ENCODE results near the gene AHNAK.
"Not testable (repeated sequence)": the region's sequence is repeated elsewhere in the genome, so short reads cannot be mapped to it uniquely, and the experiment has no call there.

AHNAK gene

DNA sequence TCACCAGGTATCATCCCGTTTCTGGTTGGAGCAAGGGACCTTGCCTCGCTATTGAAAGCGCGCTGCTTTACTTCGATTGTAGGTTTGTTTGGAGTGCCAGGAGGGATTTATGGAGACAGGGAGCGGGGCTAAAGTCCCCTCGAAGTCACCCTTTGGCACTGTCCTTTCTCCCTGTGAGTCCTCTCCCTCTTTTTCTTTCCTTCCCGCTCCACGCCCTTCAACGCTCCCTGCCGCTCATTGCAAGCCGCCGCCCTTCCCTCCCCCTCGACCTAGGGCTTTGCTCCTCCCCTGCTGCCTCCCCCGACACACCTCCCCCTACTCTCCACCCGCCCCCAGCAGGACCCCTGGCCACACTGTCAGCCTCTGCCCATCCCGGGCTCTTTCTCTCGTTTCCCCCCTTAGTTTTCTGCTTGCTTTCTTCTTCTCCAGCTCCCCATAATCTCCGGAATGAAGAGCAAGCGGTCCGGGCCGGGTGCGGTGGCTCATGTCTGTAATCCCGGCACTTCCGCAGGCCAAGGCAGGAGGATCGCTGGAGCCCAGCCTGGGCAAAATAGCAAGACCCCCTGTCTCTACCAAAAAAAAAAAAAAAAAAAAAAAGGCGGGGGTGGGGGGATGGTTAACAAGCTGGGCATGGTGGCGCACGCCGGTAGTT lies 41.0 kb downstream of the AHNAK start:
- H3K9me3 Mint-ChIP-seq, result no peaks in the 10 kb centered on the region
- H3K4me3 Mint-ChIP-seq, result no peak overlapping the region
- no peak overlapping the region for H3K27ac Mint-ChIP-seq
- no peak for DNase-seq
- H3K4me1 Mint-ChIP-seq (ENCODE audit: low read depth), result no peaks in the 10 kb centered on the region
- no peaks in the 10 kb centered on the region for H3K36me3 Mint-ChIP-seq (ENCODE audit: low read depth)
- peaks cover 19% of the 10 kb centered on the region for H3K27me3 Mint-ChIP-seq

DNA sequence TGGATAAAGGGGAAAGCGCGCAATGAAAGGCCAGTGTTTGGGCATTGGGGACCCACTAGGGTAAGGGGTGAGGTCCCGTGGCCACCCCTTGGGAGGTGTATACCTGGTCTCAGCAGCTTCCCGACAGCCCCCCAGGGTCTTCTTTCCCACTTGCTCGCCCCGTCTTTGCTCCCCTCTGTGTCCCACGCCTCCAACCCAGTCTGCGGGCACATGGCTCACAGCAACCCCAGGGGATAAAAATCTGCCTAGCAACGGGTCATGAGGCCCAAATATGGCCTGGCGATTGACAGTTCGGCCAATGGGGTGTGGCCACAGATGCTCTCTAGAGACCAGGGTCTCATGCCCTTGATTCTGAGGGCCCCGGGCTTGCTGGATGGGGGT lies 41.6 kb downstream of the AHNAK start:
- no peak overlapping the region for H3K4me3 Mint-ChIP-seq
- H3K27ac Mint-ChIP-seq, result no peak overlapping the region
- no peak for DNase-seq
- H3K36me3 Mint-ChIP-seq (ENCODE audit: low read depth), result no peaks in the 10 kb centered on the region
- H3K9me3 Mint-ChIP-seq, result no peaks in the 10 kb centered on the region
- H3K4me1 Mint-ChIP-seq (ENCODE audit: low read depth), result no peaks in the 10 kb centered on the region
- H3K27me3 Mint-ChIP-seq, result peaks cover 19% of the 10 kb centered on the region

DNA sequence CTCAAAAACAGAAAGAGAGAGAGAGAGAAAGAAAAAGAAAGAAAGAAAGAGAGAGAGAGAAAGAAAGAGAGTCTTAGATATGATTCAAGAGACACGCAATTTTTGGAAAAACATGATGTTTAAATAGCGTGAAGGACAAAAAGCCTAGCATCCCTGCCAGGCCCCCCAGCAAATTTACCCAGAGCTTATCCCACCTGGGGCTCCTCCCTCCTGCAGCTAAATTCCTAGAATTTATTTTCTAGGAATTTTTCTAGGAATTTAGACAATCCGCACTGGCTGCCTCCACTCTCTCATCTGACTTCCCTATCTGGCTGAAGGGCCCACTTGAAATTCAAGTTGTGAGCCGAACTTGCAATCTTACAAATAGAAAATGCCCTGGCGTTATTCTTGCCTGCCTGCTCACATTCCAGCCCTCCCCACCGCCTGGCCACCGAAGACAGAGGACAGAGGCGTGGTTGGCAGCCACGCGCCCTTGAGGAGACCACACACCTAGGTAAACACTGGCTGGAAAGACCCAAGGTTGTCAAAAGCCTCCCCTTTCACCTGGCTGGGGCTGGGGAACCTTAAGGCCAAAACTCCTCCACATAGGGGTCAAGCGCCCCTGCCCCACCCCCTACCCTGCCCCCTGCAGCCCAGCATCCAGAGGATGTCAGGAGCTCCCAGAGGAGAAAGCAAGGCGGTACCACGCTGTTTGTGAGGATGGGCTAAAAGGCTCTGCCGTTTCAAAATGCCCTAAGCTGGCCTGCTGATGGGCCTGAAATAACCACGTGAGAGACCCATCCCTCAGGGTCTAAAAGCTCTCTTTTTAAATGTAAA lies 42.2 kb downstream of the AHNAK start:
- H3K27ac Mint-ChIP-seq, result no peak overlapping the region
- no peaks in the 10 kb centered on the region for H3K36me3 Mint-ChIP-seq (ENCODE audit: low read depth)
- no peaks in the 10 kb centered on the region for H3K9me3 Mint-ChIP-seq
- H3K27me3 Mint-ChIP-seq, result peaks cover 19% of the 10 kb centered on the region
- DNase-seq, result no peak
- no peaks in the 10 kb centered on the region for H3K4me1 Mint-ChIP-seq (ENCODE audit: low read depth)
- no peak overlapping the region for H3K4me3 Mint-ChIP-seq

DNA sequence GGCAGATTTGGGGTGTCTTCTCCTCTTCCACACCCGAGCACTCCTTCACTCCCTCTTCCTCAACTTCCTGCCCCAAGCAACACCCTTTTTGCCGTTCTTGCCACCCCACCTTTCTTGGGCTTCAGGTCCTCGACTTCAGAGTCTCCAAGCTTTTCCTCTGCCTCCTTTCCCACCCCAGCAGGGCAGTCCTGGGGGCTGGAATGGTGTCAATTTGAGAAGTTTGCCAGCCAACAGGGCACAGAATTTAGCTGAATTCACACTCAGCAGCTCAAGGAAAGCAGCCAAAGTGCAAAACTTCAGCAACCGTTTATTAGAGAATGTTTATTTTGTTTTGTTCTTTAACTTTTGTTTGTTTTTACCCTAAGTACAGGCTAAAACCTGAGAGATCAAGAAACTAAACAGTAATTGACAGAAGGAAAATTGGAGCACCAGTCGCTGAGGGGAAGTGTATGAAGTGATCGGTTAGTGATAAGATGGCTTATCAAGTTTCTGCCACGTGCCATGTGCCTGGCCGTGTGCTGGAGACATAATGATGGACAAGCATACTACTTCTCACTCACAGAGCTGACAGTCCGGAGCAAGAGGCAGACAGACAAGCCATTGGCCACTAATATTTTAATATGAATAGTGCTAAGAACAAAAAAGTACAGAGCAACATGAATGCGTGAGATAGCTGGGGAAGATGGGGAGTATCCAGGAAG lies 44.4 kb downstream of the AHNAK start:
- Mint-ChIP-seq H3K27ac (no peak overlapping the region), H3K4me3 (no peak overlapping the region), H3K4me1 (ENCODE audit: low read depth) (peaks cover 2% of the 10 kb centered on the region), H3K36me3 (ENCODE audit: low read depth) (no peaks in the 10 kb centered on the region), H3K9me3 (no peaks in the 10 kb centered on the region), H3K27me3 (peaks cover 18% of the 10 kb centered on the region)
- DNase-seq, result no peak

DNA sequence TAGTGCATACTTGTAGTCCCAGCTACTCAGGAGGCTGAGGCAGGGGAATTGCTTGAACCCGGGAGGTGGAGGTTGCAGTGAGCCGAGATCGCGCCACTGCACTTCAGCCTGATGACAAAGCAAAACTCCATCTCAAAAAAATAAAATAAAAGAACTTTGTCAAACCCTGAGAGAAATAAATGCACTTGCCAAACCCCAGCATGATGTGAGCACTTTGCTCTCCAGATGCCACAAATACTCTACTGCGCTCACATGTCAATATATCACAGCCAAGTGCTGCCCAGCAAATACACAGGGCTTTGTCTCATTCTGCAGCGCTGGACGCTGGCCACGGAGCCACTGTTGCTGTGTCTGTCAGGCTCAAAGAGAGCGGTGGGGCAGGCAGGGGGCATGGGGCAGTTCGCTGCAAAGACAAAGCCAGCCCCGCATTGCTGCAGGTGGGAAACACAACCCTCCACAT lies 45.1 kb downstream of the AHNAK start:
- DNase-seq, result no peak
- Mint-ChIP-seq H3K27ac (no peak overlapping the region), H3K27me3 (peaks cover 11% of the 10 kb centered on the region), H3K4me3 (no peak overlapping the region), H3K4me1 (ENCODE audit: low read depth) (peaks cover 4% of the 10 kb centered on the region), H3K9me3 (no peaks in the 10 kb centered on the region), H3K36me3 (ENCODE audit: low read depth) (no peaks in the 10 kb centered on the region)

DNA sequence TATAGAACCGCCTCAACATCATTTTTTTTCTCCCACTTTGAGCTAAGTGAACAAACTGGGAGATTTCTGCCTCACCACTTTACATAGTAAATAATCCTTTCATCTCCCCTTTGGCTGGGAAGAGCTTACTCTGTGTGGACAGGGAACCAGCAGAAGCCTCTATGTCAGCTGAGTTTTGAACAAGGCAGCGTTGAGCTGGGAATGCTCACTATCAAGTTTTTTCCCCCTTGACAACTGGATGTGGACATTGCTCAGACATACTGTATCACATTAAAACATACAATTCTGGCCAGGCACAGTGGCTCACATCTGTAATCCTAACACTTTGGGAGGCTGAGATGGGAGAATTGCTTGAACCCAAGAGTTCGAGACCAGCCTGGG lies 46.0 kb downstream of the AHNAK start:
- H3K9me3 Mint-ChIP-seq, result no peaks in the 10 kb centered on the region
- peaks cover 10% of the 10 kb centered on the region for H3K27me3 Mint-ChIP-seq
- no peak for DNase-seq
- peaks cover 4% of the 10 kb centered on the region for H3K4me1 Mint-ChIP-seq (ENCODE audit: low read depth)
- H3K36me3 Mint-ChIP-seq (ENCODE audit: low read depth), result no peaks in the 10 kb centered on the region
- no peak overlapping the region for H3K4me3 Mint-ChIP-seq
- no peak overlapping the region for H3K27ac Mint-ChIP-seq

DNA sequence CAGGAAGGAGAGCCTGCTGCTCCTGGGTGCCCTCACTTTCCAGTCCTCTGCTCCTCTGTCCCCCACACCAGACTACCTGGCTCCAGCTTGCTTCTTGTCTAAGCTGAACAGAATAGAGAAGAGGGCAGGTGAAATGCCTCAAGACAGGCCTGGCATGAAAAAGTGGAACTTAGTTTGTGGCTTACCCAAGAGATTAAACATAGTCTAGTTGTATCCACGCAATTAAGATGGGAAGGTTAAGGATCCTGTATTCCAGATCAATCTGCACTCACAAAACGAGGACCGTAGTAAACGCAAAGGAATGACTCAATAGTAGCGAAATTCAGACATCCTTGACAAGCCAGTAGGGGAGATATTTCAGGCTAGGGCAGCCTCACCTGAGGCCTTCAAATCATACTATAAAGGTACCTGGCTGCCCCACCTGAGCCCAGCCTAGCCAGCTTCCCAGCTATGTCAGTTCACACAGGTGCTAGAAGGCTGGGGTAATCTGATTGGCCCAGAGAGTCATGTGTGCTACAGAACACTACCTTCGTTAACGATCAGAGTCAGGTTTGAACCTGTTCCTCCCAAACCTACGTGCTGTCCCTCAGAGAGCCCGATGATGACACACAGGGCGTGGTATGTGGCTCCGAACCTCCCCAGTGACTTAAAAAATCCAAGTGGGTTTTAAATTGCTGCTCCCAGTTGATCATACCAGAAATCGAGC lies 46.5 kb downstream of the AHNAK start:
- Mint-ChIP-seq H3K4me3 (no peak overlapping the region), H3K36me3 (ENCODE audit: low read depth) (no peaks in the 10 kb centered on the region), H3K27ac (no peak overlapping the region), H3K27me3 (peaks cover 10% of the 10 kb centered on the region), H3K9me3 (no peaks in the 10 kb centered on the region), H3K4me1 (ENCODE audit: low read depth) (peaks cover 4% of the 10 kb centered on the region)
- no peak for DNase-seq

DNA sequence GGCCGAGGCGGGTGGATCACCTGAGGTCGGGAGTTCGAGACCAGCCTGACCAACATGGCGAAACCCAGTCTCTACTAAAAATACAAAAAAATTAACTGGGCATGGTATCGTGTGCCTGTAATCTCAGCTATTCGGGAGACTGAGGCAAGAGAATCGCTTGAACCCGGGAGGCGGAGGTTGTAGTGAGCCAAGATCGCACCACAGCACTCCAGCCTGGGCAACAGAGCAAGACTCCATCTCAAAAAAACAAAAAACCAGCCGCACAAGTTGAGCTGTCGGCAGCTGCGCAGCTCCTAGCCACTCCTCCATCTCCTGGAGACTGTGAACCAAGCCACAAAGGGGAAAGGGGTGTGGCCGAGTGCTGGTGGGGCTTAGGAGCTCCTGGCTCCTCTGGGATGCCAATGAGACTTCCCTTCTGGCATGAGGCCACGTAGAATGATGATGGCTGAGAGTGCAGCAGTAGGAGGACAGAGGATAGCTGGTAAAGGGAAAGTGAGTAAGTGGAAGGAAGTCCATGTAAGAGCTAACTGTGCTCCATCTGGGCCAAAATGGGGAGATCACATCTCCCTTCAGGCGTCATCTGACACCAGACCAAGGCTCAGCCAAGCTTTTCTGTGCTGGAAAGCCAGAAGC lies 47.2 kb downstream of the AHNAK start:
- DNase-seq; H3K27ac Mint-ChIP-seq; H3K36me3 Mint-ChIP-seq (ENCODE audit: low read depth); H3K4me3 Mint-ChIP-seq; H3K9me3 Mint-ChIP-seq; H3K4me1 Mint-ChIP-seq (ENCODE audit: low read depth): not testable (repeated sequence)
- H3K27me3 Mint-ChIP-seq, result peaks cover 10% of the 10 kb centered on the region

DNA sequence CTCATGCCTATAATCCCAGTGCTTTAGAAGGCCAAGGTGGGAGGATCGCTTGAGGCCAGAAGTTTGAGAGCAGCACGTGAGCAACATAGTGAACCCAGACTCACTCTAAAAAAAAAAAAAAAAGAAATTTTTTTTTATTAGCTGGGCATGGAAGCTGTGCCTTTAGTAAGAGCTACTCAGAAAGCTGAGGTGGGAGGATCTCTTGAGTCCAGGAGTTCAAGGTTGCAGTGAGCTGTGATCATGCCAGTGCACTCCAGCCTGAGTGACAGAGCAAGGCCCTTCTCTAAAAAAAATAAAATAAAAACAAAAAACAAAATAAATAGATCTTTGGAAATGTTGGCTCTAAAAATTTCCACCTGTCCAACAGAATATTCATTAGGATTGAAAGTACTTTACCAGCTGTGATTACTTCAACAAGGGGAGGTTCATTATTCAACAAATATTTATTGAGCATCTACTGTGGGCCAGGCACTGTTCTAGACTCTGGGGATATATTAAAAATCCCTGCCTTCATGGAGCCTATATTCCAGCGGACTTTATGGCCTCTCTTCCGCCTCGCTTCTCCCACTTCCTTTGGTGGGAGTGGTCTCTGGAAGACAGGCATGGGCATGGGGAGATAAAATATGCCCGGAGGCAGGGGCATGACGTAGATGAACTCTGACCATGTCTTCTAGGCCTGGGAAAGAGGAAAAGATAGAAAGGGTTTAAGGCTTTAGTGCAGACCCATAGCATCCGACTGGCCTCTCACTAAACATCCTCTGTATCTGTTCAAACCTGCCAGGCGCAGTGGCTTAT lies 47.9 kb downstream of the AHNAK start:
- no peak overlapping the region for H3K27ac Mint-ChIP-seq

DNA sequence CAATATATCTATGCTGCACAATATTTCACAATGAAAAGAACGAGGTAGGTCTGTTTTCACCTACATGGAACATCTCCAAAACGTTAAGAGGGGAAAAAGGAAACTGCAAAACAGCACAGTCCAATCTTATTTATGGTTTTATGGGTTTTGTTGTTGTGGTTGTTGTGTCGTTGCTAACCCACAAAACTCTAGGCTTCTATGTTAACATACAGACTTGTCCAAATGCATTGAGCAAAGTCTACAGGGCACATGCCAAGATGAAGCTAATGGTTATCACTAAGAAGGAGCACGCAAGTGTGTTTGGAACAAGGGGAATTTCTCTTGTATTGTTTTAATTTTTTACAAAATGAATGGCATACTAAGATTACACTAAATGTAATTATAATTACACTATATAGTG lies 48.6 kb downstream of the AHNAK start:
- Mint-ChIP-seq H3K36me3 (ENCODE audit: low read depth) (no peaks in the 10 kb centered on the region), H3K9me3 (no peaks in the 10 kb centered on the region), H3K4me1 (ENCODE audit: low read depth) (peaks cover 4% of the 10 kb centered on the region), H3K27ac (no peak overlapping the region), H3K27me3 (peaks cover 10% of the 10 kb centered on the region), H3K4me3 (no peak overlapping the region)
- DNase-seq, result no peak

More for the DNA sequence above, 47.9 kb downstream of the AHNAK start:
- no peak for DNase-seq
- Mint-ChIP-seq H3K4me1 (ENCODE audit: low read depth) (peaks cover 4% of the 10 kb centered on the region), H3K36me3 (ENCODE audit: low read depth) (no peaks in the 10 kb centered on the region), H3K27me3 (peaks cover 10% of the 10 kb centered on the region), H3K4me3 (no peak overlapping the region), H3K9me3 (no peaks in the 10 kb centered on the region)

DNA sequence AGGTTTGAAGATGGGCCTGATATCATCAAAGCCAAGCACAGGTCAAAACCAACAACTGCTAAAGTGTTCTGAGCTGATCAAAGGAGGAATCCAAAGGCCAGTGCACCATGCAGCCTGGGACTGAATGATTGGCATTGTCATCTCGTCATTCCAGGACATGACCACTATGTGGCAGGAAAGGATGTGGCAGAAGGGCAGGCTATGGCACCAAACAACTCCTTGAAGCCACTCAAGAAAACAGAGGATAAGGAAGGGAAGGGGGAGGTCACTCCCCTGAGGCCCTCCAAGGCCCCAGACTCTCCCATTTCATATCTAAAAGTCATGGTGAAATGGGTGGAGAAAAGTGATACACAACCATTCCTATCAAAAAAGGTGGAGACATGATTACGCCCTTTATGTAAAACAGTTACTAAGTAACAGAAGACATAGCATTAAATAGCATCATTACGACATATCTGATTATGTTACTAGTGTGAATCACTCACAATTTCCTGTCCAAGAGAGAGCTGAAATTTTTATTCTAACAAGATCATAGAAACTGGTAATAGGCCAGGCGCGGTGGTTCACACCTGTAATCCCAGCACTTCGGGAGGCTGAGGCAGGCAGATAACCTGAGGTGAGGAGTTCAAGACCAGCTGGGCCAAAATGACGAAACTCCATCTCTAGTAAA lies 49.3 kb downstream of the AHNAK start:
- Mint-ChIP-seq H3K27me3 (peaks cover 7% of the 10 kb centered on the region), H3K9me3 (no peaks in the 10 kb centered on the region), H3K27ac (no peak overlapping the region), H3K4me1 (ENCODE audit: low read depth) (peaks cover 4% of the 10 kb centered on the region), H3K36me3 (ENCODE audit: low read depth) (no peaks in the 10 kb centered on the region), H3K4me3 (no peak overlapping the region)
- no peak for DNase-seq

DNA sequence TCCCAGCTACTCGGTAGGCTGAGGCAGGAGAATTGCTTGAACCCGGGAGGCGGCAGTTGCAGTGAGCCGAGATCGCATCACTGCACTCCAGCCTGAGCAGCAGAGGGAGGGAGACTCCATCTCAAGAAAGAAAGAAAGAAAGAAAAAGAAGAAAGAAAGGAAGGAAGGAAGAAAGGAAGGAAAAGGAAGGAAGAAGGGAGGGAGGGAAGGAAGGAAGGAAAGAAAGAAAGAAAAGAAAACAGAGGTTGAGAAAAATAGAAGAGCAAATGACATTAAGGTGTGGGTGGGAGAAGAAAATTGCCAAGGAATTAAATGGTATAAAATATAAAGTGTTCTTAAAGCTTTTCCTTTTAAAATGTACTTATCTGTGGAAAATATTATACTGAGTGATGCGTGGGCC lies 49.9 kb downstream of the AHNAK start:
- Mint-ChIP-seq H3K27ac (no peak overlapping the region), H3K4me1 (ENCODE audit: low read depth) (peaks cover 4% of the 10 kb centered on the region), H3K36me3 (ENCODE audit: low read depth) (no peaks in the 10 kb centered on the region), H3K4me3 (no peak overlapping the region), H3K9me3 (no peaks in the 10 kb centered on the region), H3K27me3 (peaks cover 3% of the 10 kb centered on the region)
- no peak for DNase-seq

DNA sequence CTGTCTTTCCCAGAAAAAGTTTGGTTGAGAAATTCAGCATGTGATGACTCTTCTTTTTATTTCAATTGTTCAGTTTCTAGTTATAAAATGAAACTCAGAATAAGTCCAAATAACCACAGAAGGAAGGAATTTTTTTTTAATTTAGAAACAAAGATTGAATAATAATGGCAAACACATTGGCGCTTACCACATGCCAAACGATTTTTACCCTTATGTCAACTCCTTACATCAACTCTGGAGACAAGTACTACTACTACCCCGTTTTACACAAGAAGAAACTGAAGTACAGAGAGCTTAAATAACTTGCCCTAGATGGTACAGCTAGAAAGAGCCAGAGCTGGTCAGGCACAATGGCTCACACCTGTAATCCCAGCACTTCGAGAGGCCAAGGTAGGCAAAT lies 52.4 kb downstream of the AHNAK start:
- Mint-ChIP-seq H3K27ac (no peak overlapping the region), H3K27me3 (no peaks in the 10 kb centered on the region), H3K36me3 (ENCODE audit: low read depth) (no peaks in the 10 kb centered on the region), H3K4me3 (no peak overlapping the region), H3K4me1 (ENCODE audit: low read depth) (peaks cover 4% of the 10 kb centered on the region), H3K9me3 (no peaks in the 10 kb centered on the region)
- no peak for DNase-seq
